Left colon (tissue), 2 donors: Measurements from ENCODE around the gene CFAP251. TPM values are rescaled to one million over a fixed set of nuclear protein-coding genes. Genes with fewer than 3 reads are reported as not detected.
A peak's percentile ranks its signal among the peaks of the same experiment; 100 is the strongest.
"Not testable (repeated sequence)": the region's sequence is repeated elsewhere in the genome, so short reads cannot be mapped to it uniquely, and the experiment has no call there.

Experiments used
- ATAC-seq: fragments of 200-7000 bp; cut with Tn5 transposase; one replicate; pipeline ENCODE4 v1.9.1; 2020; ENCODE audit warnings: mild to moderate bottlenecking, moderate library complexity
- DNase-seq, 2 donors: peaks; one replicate each; pipeline ENCODE4 v3.0.0-alpha.2; 2020
- intact Hi-C, 2 donors: fragments of 100-400 bp; cut with DNase I in 1 of 2; cut with micrococcal nuclease in 1 of 2; formaldehyde crosslinking; loops; one replicate each; pipeline versions ENCODE4 v1.11.2 to v1.14.0; 2022; cut with DNase I, micrococcal nuclease
- total RNA-seq, 2 donors: library from RNA; stranded (reverse); fragmentation: NEBNext Ultra II Directional; extraction: Animal tissue kit (Norgen Biotek cat#: 25700); gene quantifications; one replicate each; pipeline ENCODE4 v1.2.1, GENCODE V29; 2021
- donor health status: DM: no; HTN: no; CAD: no.
- donor health status: DM: yes; HTN: yes; CAD: no.

The CFAP251 gene
- total RNA-seq, 2 donors from 2014 or later, result 0.34 to 0.75 TPM

- peak; percentile 21 for ATAC-seq
- DNase-seq, result no peak
- intact Hi-C loops, result no loop called here
Measured at GRCh38 chr12:121894633-121895032, 23.8 kb upstream of the CFAP251 start.

- intact Hi-C loops, result no loop called here
- DNase-seq, result no peak
- ATAC-seq, result no peak
Measured at GRCh38 chr12:121898287-121898686, 20.1 kb upstream of the CFAP251 start.

GRCh38 chr12:121899590-121899989, 18.8 kb upstream of the CFAP251 start:
- intact Hi-C loops, result no loop called here
- ATAC-seq (no peak), DNase-seq (no peak)

GRCh38 chr12:121903202-121903601, 15.2 kb upstream of the CFAP251 start:
- DNase-seq (no peak), ATAC-seq (no peak)
- intact Hi-C loops, result no loop called here

- intact Hi-C loops, result no loop called here
- ATAC-seq, result no peak
Measured at GRCh38 chr12:121905746-121906145, 12.6 kb upstream of the CFAP251 start.

GRCh38 chr12:121908702-121909101, 9.7 kb upstream of the CFAP251 start:
- no peak for DNase-seq
- no peak for ATAC-seq
- intact Hi-C loops, result no loop called here

More at GRCh38 chr12:121905746-121906145, 12.6 kb upstream of the CFAP251 start:
- no peak for DNase-seq

- no peak for ATAC-seq
- DNase-seq, result no peak
- intact Hi-C loops, result no loop called here
Measured at GRCh38 chr12:121911824-121912585, 6.4 kb upstream of the CFAP251 start.

- intact Hi-C loops, result no loop called here
Measured at GRCh38 chr12:121915841-121916321, 2.5 kb upstream of the CFAP251 start.

GRCh38 chr12:121916719-121917118, 1.7 kb upstream of the CFAP251 start:
- ATAC-seq (no peak), DNase-seq (no peak)
- intact Hi-C loops, result no loop called here

More at GRCh38 chr12:121915841-121916321, 2.5 kb upstream of the CFAP251 start:
- ATAC-seq (no peak), DNase-seq (no peak)

GRCh38 chr12:121918679-121919038, 267 bp downstream of the CFAP251 start:
- DNase-seq, result no peak
- ATAC-seq, result peak; percentile 11
- intact Hi-C loops, result no loop called here

- no peak for ATAC-seq
- intact Hi-C loops, result no loop called here
Measured at GRCh38 chr12:121921066-121921465, 2.7 kb downstream of the CFAP251 start.

GRCh38 chr12:121925358-121925695, 6.9 kb downstream of the CFAP251 start:
- ATAC-seq (no peak), DNase-seq (no peak)
- intact Hi-C loops, result no loop called here

More at GRCh38 chr12:121921066-121921465, 2.7 kb downstream of the CFAP251 start:
- no peak for DNase-seq

GRCh38 chr12:121926874-121927706, 8.7 kb downstream of the CFAP251 start:
- ATAC-seq (no peak), DNase-seq (no peak)
- intact Hi-C loops, result no loop called here

GRCh38 chr12:121927813-121928212, 9.4 kb downstream of the CFAP251 start:
- intact Hi-C loops, result no loop called here
- ATAC-seq (no peak), DNase-seq (no peak)

- DNase-seq, intact Hi-C loops, ATAC-seq: not testable (repeated sequence)
Measured at GRCh38 chr12:121929545-121929944, 11.2 kb downstream of the CFAP251 start.

GRCh38 chr12:121930862-121931261, 12.5 kb downstream of the CFAP251 start:
- intact Hi-C loops, result no loop called here
- no peak for DNase-seq
- ATAC-seq, result no peak

- DNase-seq (no peak), ATAC-seq (no peak)
- intact Hi-C loops, result no loop called here
Measured at GRCh38 chr12:121932176-121932536, 13.8 kb downstream of the CFAP251 start.

- DNase-seq, result no peak
- intact Hi-C loops, result no loop called here
- no peak for ATAC-seq
Measured at GRCh38 chr12:121932914-121933521, 14.6 kb downstream of the CFAP251 start.

GRCh38 chr12:121933522-121934308, 15.3 kb downstream of the CFAP251 start:
- ATAC-seq, result no peak
- intact Hi-C loops, result no loop called here

More at GRCh38 chr12:121933522-121934308, 15.3 kb downstream of the CFAP251 start:
- no peak for DNase-seq
